Activated CD4-positive, alpha-beta T cell treated with anti-CD3 and anti-CD28 coated beads, Interleukin-2, amount 10 ng/mL, durations not matched to agents 7 days and 5 days (primary cell): ENCODE results near the gene ANKRD33. TPM values are rescaled to one million over a fixed set of nuclear protein-coding genes. Genes with fewer than 3 reads are reported as not detected.

Source experiments
- CTCF ChIA-PET: fragments of 350-600 bp; sonication (Branson Sonifier 250); formaldehyde crosslinking; loops from one replicate; lab custom pipeline; 2021; ENCODE audit warnings: antibody characterized with exemption; lab: Charles Lee
- POLR2A ChIA-PET: fragments of 350-600 bp; sonication (Branson Sonifier 250); formaldehyde crosslinking; loops from one replicate; lab custom pipeline; 2021; ENCODE audit warnings: antibody characterized with exemption; lab: Charles Lee
- DNase-seq: peaks from one replicate; pipeline ENCODE4 v3.0.0-alpha.2; 2020
- H3K27ac Mint-ChIP-seq: one replicate; pipeline ENCODE4 v1.8.0; 2021; ENCODE audit warnings: mild to moderate bottlenecking, moderate library complexity, mixed read lengths
- H3K27me3 Mint-ChIP-seq: one replicate; pipeline ENCODE4 v1.8.0; 2021; ENCODE audit warnings: mixed read lengths
- H3K36me3 Mint-ChIP-seq: one replicate; pipeline ENCODE4 v1.8.0; 2021; ENCODE audit warnings: low read depth, mixed read lengths
- H3K4me1 Mint-ChIP-seq: one replicate; pipeline ENCODE4 v1.8.0; 2021; ENCODE audit warnings: mixed read lengths
- H3K4me3 Mint-ChIP-seq: one replicate; pipeline ENCODE4 v1.8.0; 2021; ENCODE audit warnings: mild to moderate bottlenecking, moderate library complexity, mixed read lengths
- H3K9me3 Mint-ChIP-seq: one replicate; pipeline ENCODE4 v1.8.0; 2021; ENCODE audit warnings: mixed read lengths
- total RNA-seq, 2 experiments: library from RNA; stranded (reverse); gene quantifications; one replicate each; pipeline ENCODE4 v1.2.3, GENCODE V29; 2021

Gene ANKRD33
- total RNA-seq, 2 experiments from 2014 or later, result not detected

DNA sequence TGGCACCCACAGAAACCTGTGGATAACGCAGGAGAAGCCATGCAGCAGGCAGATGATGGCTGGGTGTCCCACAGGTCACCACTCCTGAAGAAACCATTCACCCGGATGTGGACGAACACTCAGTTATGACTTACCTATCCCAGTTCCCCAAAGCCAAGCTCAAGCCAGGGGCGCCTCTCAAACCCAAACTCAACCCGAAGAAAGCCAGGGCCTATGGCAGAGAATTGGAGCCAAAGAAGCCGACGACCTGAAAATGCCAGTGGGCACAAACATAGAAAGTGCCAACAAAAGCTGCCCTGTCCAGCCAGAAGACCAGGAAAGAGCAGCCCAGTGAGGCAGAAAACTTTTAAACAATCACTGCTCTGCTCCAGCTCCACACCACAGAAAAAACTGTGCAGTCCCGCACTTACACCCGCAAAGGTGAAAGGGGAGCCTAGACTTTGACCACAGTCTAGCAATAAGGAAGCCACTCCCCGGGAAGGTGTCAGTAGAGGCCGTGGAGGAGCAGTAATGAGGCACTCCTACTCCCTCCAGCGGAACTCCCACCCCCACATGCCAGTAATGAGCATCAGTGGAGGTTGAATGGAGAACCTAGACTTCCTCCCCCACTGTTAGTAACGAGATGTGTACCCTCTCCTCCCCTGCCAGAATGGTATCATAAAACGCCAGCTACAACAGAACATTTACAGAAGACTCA is 13.4 kb downstream of the ANKRD33 start:
- POLR2A ChIA-PET, result no interaction called here

DNA sequence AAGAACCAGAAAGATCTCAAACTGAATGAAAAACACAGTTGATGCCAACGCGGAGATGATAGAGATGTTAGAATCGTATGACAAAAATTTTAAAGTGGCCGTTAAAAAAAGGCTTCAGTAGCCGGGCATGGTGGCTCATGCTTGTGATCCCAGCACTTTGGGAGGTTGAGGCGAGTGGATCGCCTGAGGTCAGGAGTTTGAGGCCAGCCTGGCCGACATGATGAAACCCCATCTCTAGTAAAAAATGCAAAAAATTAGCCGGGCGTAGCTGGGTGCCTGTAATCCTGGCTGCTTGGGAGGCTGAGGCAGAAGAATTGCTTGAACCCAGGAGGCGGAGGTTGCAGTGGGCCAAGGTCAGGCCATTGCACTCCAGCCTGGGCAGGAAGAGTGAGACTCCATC is 14.0 kb downstream of the ANKRD33 start:
- Mint-ChIP-seq H3K9me3 (no peaks in the 10 kb centered on the region), H3K4me1 (no peaks in the 10 kb centered on the region), H3K36me3 (no peaks in the 10 kb centered on the region), H3K27ac (no peak overlapping the region), H3K4me3 (no peak overlapping the region), H3K27me3 (peaks cover 22% of the 10 kb centered on the region)
- ChIA-PET CTCF (no interaction called here), POLR2A (no interaction called here)
- DNase-seq, result no peak

More for the DNA sequence above, 13.4 kb downstream of the ANKRD33 start:
- Mint-ChIP-seq H3K9me3 (no peaks in the 10 kb centered on the region), H3K4me3 (no peak overlapping the region), H3K27ac (no peak overlapping the region), H3K4me1 (no peaks in the 10 kb centered on the region), H3K27me3 (peaks cover 16% of the 10 kb centered on the region), H3K36me3 (no peaks in the 10 kb centered on the region)
- no peak for DNase-seq
- CTCF ChIA-PET, result no interaction called here

DNA sequence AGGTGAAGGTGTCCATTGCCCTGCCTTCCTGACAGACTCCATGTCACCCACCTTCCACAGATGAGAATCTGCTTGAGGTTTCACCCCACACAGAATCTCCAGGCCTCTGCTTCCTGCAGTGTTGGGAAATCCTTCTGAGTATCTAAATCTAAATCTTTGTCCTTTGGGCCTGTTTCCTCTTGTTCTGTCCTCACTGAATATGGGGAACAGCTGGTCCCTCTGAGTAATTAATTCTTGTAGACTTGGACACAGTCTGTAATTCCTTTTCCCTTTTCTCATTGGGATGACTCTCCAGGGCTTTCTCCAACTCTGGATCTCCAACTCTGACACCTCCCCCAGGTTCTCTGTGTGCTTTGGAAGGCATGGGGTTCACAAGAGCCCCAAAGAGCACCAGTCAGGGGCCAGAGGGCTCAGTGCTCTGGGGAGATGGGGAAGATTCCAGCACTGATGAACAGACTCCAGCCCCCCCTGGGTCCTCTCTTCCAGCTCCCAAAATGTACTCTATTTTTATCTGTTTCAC is 17.1 kb downstream of the ANKRD33 start:
- no peaks in the 10 kb centered on the region for H3K9me3 Mint-ChIP-seq
- ChIA-PET CTCF (no interaction called here), POLR2A (no interaction called here)
- DNase-seq, result no peak
- no peaks in the 10 kb centered on the region for H3K4me1 Mint-ChIP-seq
- no peak overlapping the region for H3K4me3 Mint-ChIP-seq
- H3K36me3 Mint-ChIP-seq, result no peaks in the 10 kb centered on the region
- H3K27me3 Mint-ChIP-seq, result peaks cover 43% of the 10 kb centered on the region
- no peak overlapping the region for H3K27ac Mint-ChIP-seq

DNA sequence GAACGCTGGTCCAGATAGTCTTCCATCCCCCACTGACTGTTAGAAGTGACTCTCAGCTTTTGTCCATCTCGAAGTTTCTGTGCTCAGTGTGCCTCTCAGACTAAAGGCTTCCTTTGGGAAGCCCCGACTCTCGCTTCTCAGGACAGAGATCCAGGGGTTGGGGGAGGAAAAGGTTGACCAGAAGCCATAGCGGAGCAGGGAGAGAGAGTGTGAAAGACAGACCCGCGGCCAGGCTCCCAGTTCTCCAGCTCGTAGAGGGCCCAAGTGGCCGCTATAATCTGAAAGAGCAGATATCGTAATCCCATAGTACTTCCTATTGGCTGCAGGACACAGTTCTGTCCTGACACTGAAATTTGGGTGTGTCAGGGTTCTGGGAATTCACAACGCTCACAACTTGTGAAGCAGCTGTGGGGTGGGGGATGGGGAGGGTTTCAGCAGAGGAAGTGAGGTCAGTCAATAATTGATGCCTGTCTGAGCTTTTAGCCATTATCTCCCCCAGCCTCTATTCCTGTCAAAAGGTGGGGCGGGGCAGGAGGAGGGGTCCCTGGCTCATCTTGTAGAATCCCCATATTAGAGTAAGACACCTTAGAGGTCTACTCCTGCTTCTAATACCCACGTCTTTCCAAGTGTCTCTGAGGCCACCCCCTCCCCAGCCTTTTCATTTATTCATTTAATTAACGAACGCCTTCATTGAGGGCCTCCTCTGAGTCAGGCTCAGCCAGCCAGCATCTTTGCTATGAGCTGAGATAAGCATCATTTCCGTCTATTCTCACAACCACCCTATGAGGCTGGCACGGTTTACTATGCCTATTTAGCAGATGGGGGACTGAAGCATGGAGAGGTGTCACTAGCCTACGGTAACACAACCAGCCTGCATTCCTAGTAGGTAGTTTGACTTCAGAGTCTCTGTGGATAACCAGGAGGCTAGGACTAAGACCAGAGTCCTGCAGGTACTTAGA is 17.8 kb downstream of the ANKRD33 start:
- Mint-ChIP-seq H3K9me3 (no peaks in the 10 kb centered on the region), H3K4me1 (no peaks in the 10 kb centered on the region), H3K27ac (no peak overlapping the region), H3K27me3 (peaks cover 46% of the 10 kb centered on the region), H3K4me3 (no peak overlapping the region), H3K36me3 (no peaks in the 10 kb centered on the region)
- no peak for DNase-seq
- ChIA-PET POLR2A (no interaction called here), CTCF (no interaction called here)

DNA sequence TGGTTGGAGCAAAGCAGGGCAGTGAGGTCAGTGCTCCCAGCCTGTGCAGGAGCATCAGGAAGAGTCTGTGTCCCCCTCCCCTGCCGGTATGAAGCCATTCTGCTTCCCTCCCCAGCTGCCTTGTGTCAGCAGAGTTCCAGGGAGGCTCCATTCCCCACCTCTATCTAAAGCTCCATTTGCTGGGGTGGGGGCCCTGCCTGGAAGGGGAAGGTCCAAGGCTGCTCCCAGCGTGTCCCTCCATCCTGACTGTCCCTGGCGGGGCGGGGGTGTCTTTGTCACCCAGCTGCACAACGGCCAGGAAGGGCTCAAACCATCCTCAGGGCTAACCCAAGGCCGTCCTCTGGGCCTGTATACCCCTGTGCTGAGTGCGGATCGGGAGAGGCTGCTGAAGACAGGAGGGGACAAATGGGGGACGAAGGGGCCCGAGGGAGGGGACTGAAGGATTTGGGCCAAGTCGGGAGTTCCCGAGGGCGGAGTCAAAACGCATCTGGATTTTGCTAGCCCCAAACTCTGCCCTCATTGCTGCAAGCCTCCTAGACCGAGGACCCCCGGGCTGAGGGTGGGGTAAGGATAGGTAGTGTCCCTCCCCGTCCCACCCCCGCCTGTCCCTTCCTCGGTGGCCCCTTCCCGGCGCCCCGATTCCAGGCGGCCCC is 18.7 kb downstream of the ANKRD33 start:
- H3K27ac Mint-ChIP-seq, result no peak overlapping the region
- H3K36me3 Mint-ChIP-seq, result no peaks in the 10 kb centered on the region
- DNase-seq, result no peak
- H3K27me3 Mint-ChIP-seq, result peaks cover 51% of the 10 kb centered on the region
- POLR2A ChIA-PET, result no interaction called here
- no peaks in the 10 kb centered on the region for H3K9me3 Mint-ChIP-seq
- no peak overlapping the region for H3K4me3 Mint-ChIP-seq
- CTCF ChIA-PET, result interaction anchor here (2.2 kb wide), 1 partner anchor 16 kb away, joined by 8 read pairs; no protein-coding TSS in a partner anchor
- no peaks in the 10 kb centered on the region for H3K4me1 Mint-ChIP-seq

DNA sequence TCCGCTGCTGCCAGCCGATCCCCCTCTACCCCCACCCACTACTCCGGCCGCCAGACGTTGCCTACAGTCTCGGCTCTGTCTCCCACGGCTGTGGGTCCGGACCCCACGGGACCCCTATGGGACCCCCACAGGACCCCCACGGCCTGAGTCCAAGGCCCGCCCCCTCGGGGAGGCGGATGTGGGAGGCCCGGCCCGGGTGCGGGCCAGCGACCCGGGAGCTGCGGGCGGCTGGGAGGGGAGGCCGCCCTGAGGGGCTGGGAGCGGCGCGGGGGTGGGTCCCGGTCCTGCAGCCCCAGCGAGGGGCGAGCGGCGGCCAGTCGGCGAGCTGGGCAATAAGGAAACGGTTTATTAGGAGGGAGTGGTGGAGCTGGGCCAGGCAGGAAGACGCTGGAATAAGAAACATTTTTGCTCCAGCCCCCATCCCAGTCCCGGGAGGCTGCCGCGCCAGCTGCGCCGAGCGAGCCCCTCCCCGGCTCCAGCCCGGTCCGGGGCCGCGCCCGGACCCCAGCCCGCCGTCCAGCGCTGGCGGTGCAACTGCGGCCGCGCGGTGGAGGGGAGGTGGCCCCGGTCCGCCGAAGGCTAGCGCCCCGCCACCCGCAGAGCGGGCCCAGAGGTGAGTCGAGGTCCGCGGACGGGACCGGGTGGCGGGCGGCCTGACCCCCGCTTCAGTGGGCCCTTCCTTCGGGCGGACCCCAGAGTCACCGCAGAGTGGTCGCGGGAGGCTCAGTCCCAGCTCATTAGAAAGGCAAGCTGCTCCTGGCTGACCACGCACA is 19.4 kb downstream of the ANKRD33 start, which contains the start of gene ACVRL1:
ACVRL1 (plus strand) TSS at position 422 of the 773 bp plus-strand sequence. CDS start 4,971 bp downstream, outside the sequence.
- Mint-ChIP-seq H3K4me3 (no peak within 1 kb of the TSS), H3K36me3 (no peaks in the 10 kb centered on the region), H3K27ac (no peak within 1 kb of the TSS), H3K27me3 (peaks cover 51% of the 10 kb centered on the region), H3K9me3 (no peaks in the 10 kb centered on the region), H3K4me1 (no peaks in the 10 kb centered on the region)
- ChIA-PET CTCF (interaction anchor here (2.2 kb wide), 1 partner anchor 15 kb away, joined by 8 read pairs; no protein-coding TSS in a partner anchor), POLR2A (no interaction called here)
- no peak for DNase-seq

DNA sequence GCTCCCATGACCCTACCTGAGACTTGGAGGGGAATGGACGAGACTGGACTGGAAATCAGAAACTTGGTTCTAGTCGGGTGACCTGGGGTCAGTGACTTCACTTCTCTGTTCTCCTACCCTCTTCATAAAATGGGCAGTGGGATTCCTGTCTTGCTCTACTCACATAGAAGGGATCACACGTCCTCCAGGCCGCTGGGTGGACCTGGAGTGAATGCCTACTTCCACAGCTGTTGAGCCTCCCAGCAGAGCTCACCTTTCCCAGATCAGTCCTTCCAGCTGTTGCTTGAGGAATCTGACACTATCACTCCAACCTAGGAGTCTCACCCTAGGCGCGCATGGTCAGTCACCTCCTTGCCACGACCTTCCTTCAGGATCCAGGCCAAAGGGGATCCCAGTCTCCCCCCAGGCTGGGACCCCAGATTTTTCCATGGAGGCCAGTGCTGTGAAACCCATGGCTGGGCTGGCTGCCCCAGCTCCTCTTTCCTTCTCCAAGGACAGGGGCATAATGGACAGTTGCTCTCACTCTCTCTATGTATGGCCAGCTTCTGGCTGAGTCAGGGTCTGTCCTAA is 20.0 kb downstream of the ANKRD33 start:
- no peaks in the 10 kb centered on the region for H3K9me3 Mint-ChIP-seq

DNA sequence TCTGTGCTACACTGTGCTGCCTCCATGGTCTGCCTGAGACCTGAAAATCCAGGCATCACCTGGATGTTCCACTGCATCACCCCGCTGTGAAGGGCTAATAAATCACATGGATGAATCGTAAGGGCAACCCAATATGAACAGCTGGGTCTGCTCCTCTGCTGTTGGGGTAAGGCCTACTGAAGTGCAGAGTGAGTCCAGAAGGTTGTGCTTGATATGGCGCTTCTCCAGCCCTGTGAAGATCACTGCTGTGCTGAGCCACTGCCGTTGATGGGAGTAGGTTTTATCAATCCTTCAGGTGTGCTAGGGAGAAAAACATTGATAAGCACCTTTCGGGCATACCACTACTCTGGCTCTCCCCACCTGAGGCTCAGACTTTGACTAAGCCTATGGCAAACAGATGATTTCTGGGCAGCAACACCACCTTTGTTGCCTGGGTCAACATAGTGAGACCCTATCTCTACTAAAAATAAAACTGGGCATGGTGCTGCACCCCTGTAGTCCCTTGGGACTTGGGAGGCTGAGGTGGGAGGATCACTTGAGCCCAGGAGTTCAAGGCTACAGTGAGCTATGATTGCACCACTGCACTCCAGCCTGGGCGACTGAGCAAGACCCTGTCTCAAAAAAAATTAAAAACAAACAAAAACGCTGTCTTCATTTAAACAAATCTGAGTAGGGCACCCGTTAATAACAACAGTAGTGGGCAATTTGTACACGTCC is 21.1 kb downstream of the ANKRD33 start:
- Mint-ChIP-seq H3K9me3 (no peaks in the 10 kb centered on the region), H3K36me3 (no peaks in the 10 kb centered on the region), H3K4me1 (no peaks in the 10 kb centered on the region), H3K27ac (no peak overlapping the region), H3K4me3 (no peak overlapping the region), H3K27me3 (peaks cover 48% of the 10 kb centered on the region)
- POLR2A ChIA-PET, result no interaction called here
- CTCF ChIA-PET, result interaction anchor here (0.5 to 2.2 kb wide), 2 partner anchors 13 to 15 kb away, joined by 3 to 8 read pairs; no protein-coding TSS in a partner anchor
- no peak for DNase-seq

More for the DNA sequence above, 20.0 kb downstream of the ANKRD33 start:
- ChIA-PET CTCF (interaction anchor here (2.2 kb wide), 1 partner anchor 15 kb away, joined by 8 read pairs; no protein-coding TSS in a partner anchor), POLR2A (no interaction called here)
- Mint-ChIP-seq H3K4me1 (no peaks in the 10 kb centered on the region), H3K27ac (no peak overlapping the region), H3K36me3 (no peaks in the 10 kb centered on the region), H3K27me3 (peaks cover 51% of the 10 kb centered on the region), H3K4me3 (no peak overlapping the region)
- no peak for DNase-seq

DNA sequence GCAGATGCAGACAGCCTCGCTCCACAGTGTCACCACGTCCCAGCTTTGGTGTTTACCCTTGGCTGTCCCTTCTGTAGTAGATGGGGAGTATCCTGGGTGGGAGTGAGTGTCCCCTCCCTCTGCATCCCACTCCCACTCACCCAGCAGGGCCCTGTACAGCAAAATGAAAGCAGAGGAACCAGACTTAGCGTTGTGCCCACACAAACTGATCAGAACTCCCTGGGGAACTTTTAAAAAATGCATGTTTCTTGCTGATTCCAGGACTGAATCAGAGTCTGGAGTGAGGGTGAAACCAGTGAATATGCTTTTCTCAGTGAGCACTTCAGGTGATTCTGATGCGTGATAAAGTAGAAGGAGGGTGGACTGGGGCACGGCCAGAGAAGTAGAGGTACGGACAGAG is 22.3 kb downstream of the ANKRD33 start:
- Mint-ChIP-seq H3K4me3 (no peak overlapping the region), H3K4me1 (no peaks in the 10 kb centered on the region), H3K36me3 (no peaks in the 10 kb centered on the region), H3K9me3 (no peaks in the 10 kb centered on the region), H3K27ac (no peak overlapping the region), H3K27me3 (peaks cover 45% of the 10 kb centered on the region)
- POLR2A ChIA-PET, result no interaction called here
- no peak for DNase-seq
- CTCF ChIA-PET, result no interaction called here

DNA sequence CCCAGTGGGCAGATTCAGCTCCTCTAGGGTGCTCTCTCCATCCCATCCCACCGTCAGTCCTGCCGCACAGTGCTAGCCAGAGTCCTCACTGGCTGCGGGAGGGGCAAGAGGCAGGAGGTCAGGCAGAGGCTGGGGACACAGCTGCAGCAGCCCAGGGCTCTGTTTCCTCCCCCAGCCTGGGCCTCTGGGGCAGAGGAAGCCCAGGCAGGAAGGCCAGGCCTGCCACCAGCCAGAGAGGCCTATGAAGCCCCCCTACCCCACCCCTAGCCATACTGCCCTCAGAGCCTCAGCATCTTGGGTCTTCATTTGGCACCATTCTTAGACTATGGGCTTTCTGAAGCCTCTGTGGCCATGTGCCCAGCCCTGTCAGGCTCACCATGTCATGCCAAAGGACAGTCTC is 22.8 kb downstream of the ANKRD33 start:
- no peaks in the 10 kb centered on the region for H3K4me1 Mint-ChIP-seq
- no peak overlapping the region for H3K4me3 Mint-ChIP-seq
- no peaks in the 10 kb centered on the region for H3K36me3 Mint-ChIP-seq
- ChIA-PET POLR2A (no interaction called here), CTCF (interaction anchor here (1.1 kb wide), 1 partner anchor 14 kb away, joined by 3 read pairs; no protein-coding TSS in a partner anchor)
- H3K27ac Mint-ChIP-seq, result no peak overlapping the region
- no peaks in the 10 kb centered on the region for H3K9me3 Mint-ChIP-seq
- DNase-seq, result no peak
- peaks cover 42% of the 10 kb centered on the region for H3K27me3 Mint-ChIP-seq

DNA sequence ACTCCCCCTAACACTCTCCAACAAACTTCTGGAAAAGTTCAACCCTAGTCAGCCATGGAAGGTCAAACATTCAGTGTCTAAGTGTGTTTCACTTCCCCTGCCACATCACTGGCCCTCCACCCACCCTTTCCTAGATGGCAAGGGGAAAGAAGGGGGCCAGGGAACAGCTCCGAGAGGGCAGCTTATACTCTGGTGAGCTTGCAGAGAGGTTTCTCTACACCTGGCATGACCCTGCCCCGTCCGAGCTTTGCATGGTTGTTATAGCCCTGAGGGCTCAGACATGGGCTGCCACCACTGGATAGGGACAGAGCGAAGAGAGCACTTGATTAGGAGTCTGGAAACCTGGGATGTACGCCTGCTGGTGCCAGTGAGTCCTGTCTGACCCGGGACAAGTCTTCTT is 23.4 kb downstream of the ANKRD33 start:
- H3K4me3 Mint-ChIP-seq, result no peak overlapping the region
- H3K36me3 Mint-ChIP-seq, result no peaks in the 10 kb centered on the region
- H3K27me3 Mint-ChIP-seq, result peaks cover 37% of the 10 kb centered on the region
- H3K4me1 Mint-ChIP-seq, result no peaks in the 10 kb centered on the region
- ChIA-PET POLR2A (no interaction called here), CTCF (interaction anchor here (1.1 to 1.8 kb wide), 2 partner anchors 15 to 16 kb away, joined by 3 to 4 read pairs; no protein-coding TSS in a partner anchor)
- no peak overlapping the region for H3K27ac Mint-ChIP-seq
- no peaks in the 10 kb centered on the region for H3K9me3 Mint-ChIP-seq
- DNase-seq, result no peak
